HepG2 (cell line): Measurements from ENCODE around the gene POU5F1. TPM values are rescaled to one million over a fixed set of nuclear protein-coding genes. Genes with fewer than 3 reads are reported as not detected.

Experiments
- AHR ChIP-seq: IDR thresholded peaks from 2 replicates; pipeline ENCODE4 v1.6.1; 2018; ENCODE audit warnings: missing genetic modification reagents, missing compliant biosample characterization
- GPN1 ChIP-seq: sonication (generic); formaldehyde crosslinking; IDR thresholded peaks from 2 replicates; pipeline ENCODE4 v1.5.1; 2020; ENCODE audit warnings: missing genetic modification reagents, borderline replicate concordance
- HCFC1 ChIP-seq: fragments of 150-350 bp; IDR thresholded peaks from 2 replicates; pipeline ENCODE4 v1.6.1; 2014; ENCODE audit warnings: low read depth, low read length
- MIER2 ChIP-seq: IDR thresholded peaks from 2 replicates; pipeline ENCODE4 v1.6.1; 2016; ENCODE audit warnings: missing biosample characterization, missing genetic modification reagents
- PTBP1 ChIP-seq: fragments of 200-400 bp; formaldehyde crosslinking; IDR thresholded peaks from 2 replicates; pipeline ENCODE4 v1.6.1; 2018; ENCODE audit warnings: low read length, low read depth; ENCODE audit not compliant: poor library complexity, severe bottlenecking
- TP53 ChIP-seq: sonication (generic); formaldehyde crosslinking; conservative IDR thresholded peaks from 2 replicates; pipeline ENCODE4 v1.4.0; 2020; ENCODE audit warnings: missing genetic modification reagents
- ZFP36L2 ChIP-seq: sonication (generic); formaldehyde crosslinking; IDR thresholded peaks from 2 replicates; pipeline ENCODE4 v1.4.0; 2020; ENCODE audit warnings: missing genetic modification reagents
- ZKSCAN1 ChIP-seq: fragments of 150-350 bp; IDR thresholded peaks from 2 replicates; pipeline ENCODE4 v1.6.1; 2014; ENCODE audit warnings: low read length
- ZKSCAN8 ChIP-seq: IDR thresholded peaks from 2 replicates; pipeline ENCODE4 v1.6.1; 2016; ENCODE audit warnings: borderline replicate concordance, missing genetic modification reagents, missing compliant biosample characterization
- ZNF160 ChIP-seq: sonication (generic); formaldehyde crosslinking; IDR thresholded peaks from 2 replicates; pipeline ENCODE4 v1.8.0; 2022; ENCODE audit warnings: mild to moderate bottlenecking, inconsistent platforms, missing genetic modification reagents
- ZNF337 ChIP-seq: sonication (generic); formaldehyde crosslinking; IDR thresholded peaks from 2 replicates; pipeline ENCODE4 v1.5.1; 2020; ENCODE audit warnings: missing genetic modification reagents, low read depth, mild to moderate bottlenecking, borderline replicate concordance
- ZNF432 ChIP-seq: sonication (generic); formaldehyde crosslinking; IDR thresholded peaks from 2 replicates; pipeline ENCODE4 v1.5.0; 2020; ENCODE audit warnings: missing genetic modification reagents, mild to moderate bottlenecking, borderline replicate concordance
- ZNF562 ChIP-seq: sonication (generic); formaldehyde crosslinking; IDR thresholded peaks from 2 replicates; pipeline ENCODE4 v1.8.0; 2022; ENCODE audit warnings: missing genetic modification reagents, borderline replicate concordance
- ZNF670 ChIP-seq: sonication (generic); formaldehyde crosslinking; IDR thresholded peaks from 2 replicates; pipeline ENCODE4 v1.8.0; 2022; ENCODE audit warnings: mild to moderate bottlenecking, missing genetic modification reagents, borderline replicate concordance
- ZNF724P ChIP-seq: sonication (generic); formaldehyde crosslinking; IDR thresholded peaks from 2 replicates; pipeline ENCODE4 v1.8.0; 2022; ENCODE audit warnings: missing genetic modification reagents, borderline replicate concordance
- polyA plus RNA-seq, 8 experiments: library from polyadenylated mRNA; depleted of rRNA in 3 of 8; stranded (reverse) in 7 of 8; unstranded in 1 of 8; fragments of >200 nt; fragmentation: Illumina TruSeq in 4 of 8; extraction: Trizol in 4 of 8; gene quantifications; 2 replicates each; pipeline versions ENCODE4 v1.2.1 to v1.2.3, GENCODE V29; 2011 to 2016; ENCODE audit warnings: low read depth in 4 of 8, missing spikeins in 1 of 8, mixed read lengths in 1 of 8; ENCODE audit not compliant: insufficient read depth in 1 of 8
- total RNA-seq, 5 experiments: library from RNA; depleted of rRNA; stranded (reverse); fragments of >200 nt; fragmentation: Illumina TruSeq; extraction: Trizol; gene quantifications; 2 replicates each; pipeline ENCODE4 v1.2.3, GENCODE V29; 2016; ENCODE audit warnings: low read depth in 1 of 5
- TF ChIP-seq, protein P1 (sequence below): sonication (generic); formaldehyde crosslinking; IDR thresholded peaks from 2 replicates; pipeline ENCODE4 v1.9.0; 2021; ENCODE audit warnings: missing genetic modification reagents, mild to moderate bottlenecking, borderline replicate concordance
- TF ChIP-seq, protein P2 (sequence below): sonication (generic); formaldehyde crosslinking; IDR thresholded peaks from 2 replicates; pipeline ENCODE4 v1.4.0; 2020; ENCODE audit warnings: missing genetic modification reagents, mild to moderate bottlenecking, borderline replicate concordance
- TF ChIP-seq, protein P3 (sequence below): sonication (generic); formaldehyde crosslinking; IDR thresholded peaks from 2 replicates; pipeline ENCODE4 v1.9.0; 2022; ENCODE audit warnings: missing genetic modification reagents, mild to moderate bottlenecking, borderline replicate concordance
- TF ChIP-seq, protein P4 (sequence below): sonication (generic); formaldehyde crosslinking; IDR thresholded peaks from 2 replicates; pipeline ENCODE4 v1.4.0; 2020; ENCODE audit warnings: missing genetic modification reagents, mild to moderate bottlenecking, borderline replicate concordance

Gene POU5F1
- total and polyA plus RNA-seq, 2 of the 13 experiments (the other 11 are each of a cell fraction or from before 2014, with no cell fraction given), result 2.5 to 7.2 TPM

DNA sequence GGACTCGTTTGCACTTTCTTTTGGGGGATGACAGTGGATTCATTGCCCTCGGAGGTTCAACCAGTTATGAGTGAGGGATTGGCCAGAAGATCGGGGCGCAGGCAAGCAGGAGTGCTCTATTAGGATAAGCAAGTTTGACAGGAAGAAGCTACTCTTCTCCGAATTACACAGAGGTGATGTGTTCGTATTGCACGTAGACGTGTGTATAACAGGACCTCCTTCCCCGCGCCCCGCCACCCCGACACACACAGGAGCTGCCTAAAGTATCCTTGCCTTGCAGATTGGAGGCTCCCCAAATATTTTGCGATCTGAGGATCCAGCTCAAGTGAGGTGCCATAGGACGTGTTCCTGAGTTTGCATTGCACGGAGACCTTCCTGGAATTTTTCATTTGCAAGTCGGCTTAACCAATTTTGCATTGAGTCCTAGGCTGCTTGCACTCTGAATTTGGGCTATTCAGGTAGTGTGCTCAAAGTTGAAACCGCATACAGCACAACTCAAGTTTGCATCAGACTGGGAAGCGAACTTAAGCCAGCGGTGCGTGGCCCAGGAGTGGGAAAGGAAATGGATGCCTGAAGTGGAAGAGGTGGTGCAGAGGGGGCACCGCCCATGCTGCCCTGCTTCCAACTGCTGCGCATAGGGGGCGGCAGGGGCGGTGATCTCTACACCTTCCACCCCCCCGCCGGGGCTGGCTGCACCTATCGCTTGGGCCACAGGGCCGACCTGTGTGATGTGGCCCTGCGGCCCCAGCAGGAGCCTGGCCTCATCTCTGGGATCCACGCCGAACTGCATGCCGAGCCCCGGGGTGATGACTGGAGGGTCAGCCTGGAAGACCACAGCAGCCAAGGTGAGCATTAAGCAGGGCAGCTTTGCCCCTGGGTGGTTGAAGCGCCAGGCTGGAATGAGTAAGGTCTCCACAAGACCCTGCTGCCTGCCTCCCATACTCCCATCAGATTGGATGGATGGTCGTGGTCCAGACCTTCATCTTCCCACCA is 11.3 kb downstream of the POU5F1 start (continued):
- TF ChIP-seq, protein P1, sequence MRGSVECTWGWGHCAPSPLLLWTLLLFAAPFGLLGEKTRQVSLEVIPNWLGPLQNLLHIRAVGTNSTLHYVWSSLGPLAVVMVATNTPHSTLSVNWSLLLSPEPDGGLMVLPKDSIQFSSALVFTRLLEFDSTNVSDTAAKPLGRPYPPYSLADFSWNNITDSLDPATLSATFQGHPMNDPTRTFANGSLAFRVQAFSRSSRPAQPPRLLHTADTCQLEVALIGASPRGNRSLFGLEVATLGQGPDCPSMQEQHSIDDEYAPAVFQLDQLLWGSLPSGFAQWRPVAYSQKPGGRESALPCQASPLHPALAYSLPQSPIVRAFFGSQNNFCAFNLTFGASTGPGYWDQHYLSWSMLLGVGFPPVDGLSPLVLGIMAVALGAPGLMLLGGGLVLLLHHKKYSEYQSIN, result no peak
- TF ChIP-seq HCFC1 (no peak), ZKSCAN1 (no peak), ZNF562 (CRISPR knock-in tag) (no peak), MIER2 (no peak), AHR (CRISPR knock-in tag) (no peak), ZNF670 (no peak), PTBP1 (no peak), ZNF160 (CRISPR knock-in tag) (no peak), ZFP36L2 (CRISPR knock-in tag) (no peak), ZNF337 (no peak), ZNF724P (no peak), GPN1 (CRISPR knock-in tag) (no peak), ZKSCAN8 (no peak), ZNF432 (CRISPR knock-in tag) (no peak), TP53 (CRISPR knock-in tag) (no peak)
- TF ChIP-seq, protein P2, sequence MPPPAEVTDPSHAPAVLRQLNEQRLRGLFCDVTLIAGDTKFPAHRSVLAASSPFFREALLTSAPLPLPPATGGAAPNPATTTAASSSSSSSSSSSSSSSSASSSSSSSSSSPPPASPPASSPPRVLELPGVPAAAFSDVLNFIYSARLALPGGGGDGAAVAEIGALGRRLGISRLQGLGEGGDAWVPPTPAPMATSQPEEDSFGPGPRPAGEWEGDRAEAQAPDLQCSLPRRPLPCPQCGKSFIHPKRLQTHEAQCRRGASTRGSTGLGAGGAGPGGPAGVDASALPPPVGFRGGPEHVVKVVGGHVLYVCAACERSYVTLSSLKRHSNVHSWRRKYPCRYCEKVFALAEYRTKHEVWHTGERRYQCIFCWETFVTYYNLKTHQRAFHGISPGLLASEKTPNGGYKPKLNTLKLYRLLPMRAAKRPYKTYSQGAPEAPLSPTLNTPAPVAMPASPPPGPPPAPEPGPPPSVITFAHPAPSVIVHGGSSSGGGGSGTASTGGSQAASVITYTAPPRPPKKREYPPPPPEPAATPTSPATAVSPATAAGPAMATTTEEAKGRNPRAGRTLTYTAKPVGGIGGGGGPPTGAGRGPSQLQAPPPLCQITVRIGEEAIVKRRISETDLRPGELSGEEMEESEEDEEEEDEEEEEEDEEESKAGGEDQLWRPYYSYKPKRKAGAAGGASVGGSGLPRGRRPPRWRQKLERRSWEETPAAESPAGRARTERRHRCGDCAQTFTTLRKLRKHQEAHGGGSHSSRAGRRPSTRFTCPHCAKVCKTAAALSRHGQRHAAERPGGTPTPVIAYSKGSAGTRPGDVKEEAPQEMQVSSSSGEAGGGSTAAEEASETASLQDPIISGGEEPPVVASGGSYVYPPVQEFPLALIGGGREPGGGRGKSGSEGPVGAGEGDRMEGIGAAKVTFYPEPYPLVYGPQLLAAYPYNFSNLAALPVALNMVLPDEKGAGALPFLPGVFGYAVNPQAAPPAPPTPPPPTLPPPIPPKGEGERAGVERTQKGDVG (CRISPR knock-in tag), result no peak
- TF ChIP-seq, protein P3, sequence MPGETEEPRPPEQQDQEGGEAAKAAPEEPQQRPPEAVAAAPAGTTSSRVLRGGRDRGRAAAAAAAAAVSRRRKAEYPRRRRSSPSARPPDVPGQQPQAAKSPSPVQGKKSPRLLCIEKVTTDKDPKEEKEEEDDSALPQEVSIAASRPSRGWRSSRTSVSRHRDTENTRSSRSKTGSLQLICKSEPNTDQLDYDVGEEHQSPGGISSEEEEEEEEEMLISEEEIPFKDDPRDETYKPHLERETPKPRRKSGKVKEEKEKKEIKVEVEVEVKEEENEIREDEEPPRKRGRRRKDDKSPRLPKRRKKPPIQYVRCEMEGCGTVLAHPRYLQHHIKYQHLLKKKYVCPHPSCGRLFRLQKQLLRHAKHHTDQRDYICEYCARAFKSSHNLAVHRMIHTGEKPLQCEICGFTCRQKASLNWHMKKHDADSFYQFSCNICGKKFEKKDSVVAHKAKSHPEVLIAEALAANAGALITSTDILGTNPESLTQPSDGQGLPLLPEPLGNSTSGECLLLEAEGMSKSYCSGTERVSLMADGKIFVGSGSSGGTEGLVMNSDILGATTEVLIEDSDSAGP (CRISPR knock-in tag), result no peak; the same call in 1 of the 2 replicates
- TF ChIP-seq, protein P4, sequence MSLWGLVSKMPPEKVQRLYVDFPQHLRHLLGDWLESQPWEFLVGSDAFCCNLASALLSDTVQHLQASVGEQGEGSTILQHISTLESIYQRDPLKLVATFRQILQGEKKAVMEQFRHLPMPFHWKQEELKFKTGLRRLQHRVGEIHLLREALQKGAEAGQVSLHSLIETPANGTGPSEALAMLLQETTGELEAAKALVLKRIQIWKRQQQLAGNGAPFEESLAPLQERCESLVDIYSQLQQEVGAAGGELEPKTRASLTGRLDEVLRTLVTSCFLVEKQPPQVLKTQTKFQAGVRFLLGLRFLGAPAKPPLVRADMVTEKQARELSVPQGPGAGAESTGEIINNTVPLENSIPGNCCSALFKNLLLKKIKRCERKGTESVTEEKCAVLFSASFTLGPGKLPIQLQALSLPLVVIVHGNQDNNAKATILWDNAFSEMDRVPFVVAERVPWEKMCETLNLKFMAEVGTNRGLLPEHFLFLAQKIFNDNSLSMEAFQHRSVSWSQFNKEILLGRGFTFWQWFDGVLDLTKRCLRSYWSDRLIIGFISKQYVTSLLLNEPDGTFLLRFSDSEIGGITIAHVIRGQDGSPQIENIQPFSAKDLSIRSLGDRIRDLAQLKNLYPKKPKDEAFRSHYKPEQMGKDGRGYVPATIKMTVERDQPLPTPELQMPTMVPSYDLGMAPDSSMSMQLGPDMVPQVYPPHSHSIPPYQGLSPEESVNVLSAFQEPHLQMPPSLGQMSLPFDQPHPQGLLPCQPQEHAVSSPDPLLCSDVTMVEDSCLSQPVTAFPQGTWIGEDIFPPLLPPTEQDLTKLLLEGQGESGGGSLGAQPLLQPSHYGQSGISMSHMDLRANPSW (CRISPR knock-in tag), result no peak
